ENCODE measurements around the gene EXOSC3. TPM values are rescaled to one million over a fixed set of nuclear protein-coding genes. Genes with fewer than 3 reads are reported as not detected.
A peak's percentile ranks its signal among the peaks of the same experiment; 100 is the strongest.

The EXOSC3 gene
- total and polyA plus RNA-seq, 2 of the 13 experiments (the other 11 are each of a cell fraction or from before 2014, with no cell fraction given), result 17.5 to 68.7 TPM

DNA sequence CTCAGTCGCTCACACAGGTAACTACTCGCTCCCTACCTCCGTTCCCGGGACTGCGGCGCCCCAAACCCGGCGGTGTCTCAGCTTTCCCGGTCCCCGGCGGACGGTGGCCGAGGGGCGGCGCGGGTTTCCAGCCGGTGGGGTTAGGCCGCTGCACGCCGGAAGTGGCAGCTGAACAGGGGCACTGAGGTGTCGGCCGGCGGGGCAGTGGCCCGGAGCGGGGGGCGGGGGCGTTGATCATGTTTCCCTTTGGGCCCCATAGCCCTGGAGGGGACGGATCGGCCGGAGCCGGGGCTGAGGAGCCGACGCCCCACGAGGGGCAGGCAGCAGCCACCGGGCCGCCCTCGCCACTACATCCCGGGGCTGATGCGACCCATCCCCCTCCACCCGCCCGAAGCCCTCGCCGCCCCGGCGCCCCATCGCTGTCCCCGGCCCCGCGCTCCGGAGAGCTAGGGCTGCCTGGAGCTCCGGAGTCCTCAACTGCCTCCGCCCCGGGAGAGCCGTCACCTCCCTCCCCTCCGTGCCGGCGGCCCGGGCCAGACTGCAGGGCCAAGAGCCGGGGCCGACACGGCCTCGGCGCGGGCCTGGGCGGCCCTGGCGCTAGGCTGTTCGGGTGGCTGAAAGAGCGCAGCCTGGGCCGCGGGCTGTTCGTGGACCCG, 15.9 kb upstream of the EXOSC3 start, which contains the start of gene DCAF10 (continued):
- TF ChIP-seq, protein P1, sequence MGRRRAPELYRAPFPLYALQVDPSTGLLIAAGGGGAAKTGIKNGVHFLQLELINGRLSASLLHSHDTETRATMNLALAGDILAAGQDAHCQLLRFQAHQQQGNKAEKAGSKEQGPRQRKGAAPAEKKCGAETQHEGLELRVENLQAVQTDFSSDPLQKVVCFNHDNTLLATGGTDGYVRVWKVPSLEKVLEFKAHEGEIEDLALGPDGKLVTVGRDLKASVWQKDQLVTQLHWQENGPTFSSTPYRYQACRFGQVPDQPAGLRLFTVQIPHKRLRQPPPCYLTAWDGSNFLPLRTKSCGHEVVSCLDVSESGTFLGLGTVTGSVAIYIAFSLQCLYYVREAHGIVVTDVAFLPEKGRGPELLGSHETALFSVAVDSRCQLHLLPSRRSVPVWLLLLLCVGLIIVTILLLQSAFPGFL (CRISPR knock-in tag; IDR thresholded peaks at IDR 0.05), result 0 out of 2 replicates have a peak, but pooled peaks have one; percentile 6
- TF ChIP-seq, protein P2, sequence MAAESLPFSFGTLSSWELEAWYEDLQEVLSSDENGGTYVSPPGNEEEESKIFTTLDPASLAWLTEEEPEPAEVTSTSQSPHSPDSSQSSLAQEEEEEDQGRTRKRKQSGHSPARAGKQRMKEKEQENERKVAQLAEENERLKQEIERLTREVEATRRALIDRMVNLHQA (CRISPR knock-in tag; IDR thresholded peaks at IDR 0.05), result no peak
- TF ChIP-seq ZSCAN20 (CRISPR knock-in tag; IDR thresholded peaks at IDR 0.05; ENCODE audit: borderline replicate concordance) (no peak; the same call in 1 of the 2 replicates), ZNF557 (CRISPR knock-in tag; IDR thresholded peaks at IDR 0.05) (no peak; the same call in 1 of the 2 replicates), SRSF4 (IDR thresholded peaks at IDR 0.05; ENCODE audit: low read depth, low read length, poor library complexity, severe bottlenecking) (no peak), GFI1 (CRISPR knock-in tag; IDR thresholded peaks at IDR 0.05; ENCODE audit: borderline replicate concordance) (no peak), ZNF614 (CRISPR knock-in tag; IDR thresholded peaks at IDR 0.05; ENCODE audit: borderline replicate concordance) (peak; percentile 97; the same call in 1 of the 2 replicates), THAP11 (CRISPR knock-in tag; IDR thresholded peaks at IDR 0.05) (peak; percentile 96), ZNF563 (CRISPR knock-in tag; IDR thresholded peaks at IDR 0.05) (peak; percentile 78), ZKSCAN1 (IDR thresholded peaks at IDR 0.05; ENCODE audit: low read length) (peak; percentile 74), ZNF326 (CRISPR knock-in tag; IDR thresholded peaks at IDR 0.05; ENCODE audit: borderline replicate concordance) (no peak), PRPF4 (IDR thresholded peaks at IDR 0.05; ENCODE audit: low read depth, low read length, poor library complexity, severe bottlenecking) (no peak), MIER3 (CRISPR knock-in tag; IDR thresholded peaks at IDR 0.05; ENCODE audit: borderline replicate concordance) (peak; percentile 95), GTF2F1 (IDR thresholded peaks at IDR 0.05; ENCODE audit: low read length) (0 out of 2 replicates have a peak, but pooled peaks have one; percentile 45), EHMT2 (IDR thresholded peaks at IDR 0.05; ENCODE audit: borderline replicate concordance, low read depth, low read length) (no peak), NRL (CRISPR knock-in tag; IDR thresholded peaks at IDR 0.05; ENCODE audit: borderline replicate concordance) (peak; percentile 96), NFYC (CRISPR knock-in tag; IDR thresholded peaks at IDR 0.05) (peak; percentile 59), ZNF354B (CRISPR knock-in tag; IDR thresholded peaks at IDR 0.05) (peak; percentile 94), ZNF44 (CRISPR knock-in tag; IDR thresholded peaks at IDR 0.05) (peak; percentile 90), KLF13 (CRISPR knock-in tag; IDR thresholded peaks at IDR 0.05) (peak; percentile 91; the same call in 1 of the 2 replicates), DMAP1 (CRISPR knock-in tag; IDR thresholded peaks at IDR 0.05) (peak; percentile 95), ZNF703 (CRISPR knock-in tag; IDR thresholded peaks at IDR 0.05; ENCODE audit: borderline replicate concordance) (no peak)
- TF ChIP-seq, protein P3, sequence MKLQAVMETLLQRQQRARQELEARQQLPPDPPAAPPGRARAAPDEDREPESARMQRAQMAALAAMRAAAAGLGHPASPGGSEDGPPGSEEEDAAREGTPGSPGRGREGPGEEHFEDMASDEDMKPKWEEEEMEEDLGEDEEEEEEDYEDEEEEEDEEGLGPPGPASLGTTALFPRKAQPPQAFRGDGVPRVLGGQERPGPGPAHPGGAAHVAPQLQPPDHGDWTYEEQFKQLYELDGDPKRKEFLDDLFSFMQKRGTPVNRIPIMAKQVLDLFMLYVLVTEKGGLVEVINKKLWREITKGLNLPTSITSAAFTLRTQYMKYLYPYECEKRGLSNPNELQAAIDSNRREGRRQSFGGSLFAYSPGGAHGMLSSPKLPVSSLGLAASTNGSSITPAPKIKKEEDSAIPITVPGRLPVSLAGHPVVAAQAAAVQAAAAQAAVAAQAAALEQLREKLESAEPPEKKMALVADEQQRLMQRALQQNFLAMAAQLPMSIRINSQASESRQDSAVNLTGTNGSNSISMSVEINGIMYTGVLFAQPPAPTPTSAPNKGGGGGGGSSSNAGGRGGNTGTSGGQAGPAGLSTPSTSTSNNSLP (IDR thresholded peaks at IDR 0.05; ENCODE audit: low read depth, low read length), result no peak
- TF ChIP-seq, protein P4, sequence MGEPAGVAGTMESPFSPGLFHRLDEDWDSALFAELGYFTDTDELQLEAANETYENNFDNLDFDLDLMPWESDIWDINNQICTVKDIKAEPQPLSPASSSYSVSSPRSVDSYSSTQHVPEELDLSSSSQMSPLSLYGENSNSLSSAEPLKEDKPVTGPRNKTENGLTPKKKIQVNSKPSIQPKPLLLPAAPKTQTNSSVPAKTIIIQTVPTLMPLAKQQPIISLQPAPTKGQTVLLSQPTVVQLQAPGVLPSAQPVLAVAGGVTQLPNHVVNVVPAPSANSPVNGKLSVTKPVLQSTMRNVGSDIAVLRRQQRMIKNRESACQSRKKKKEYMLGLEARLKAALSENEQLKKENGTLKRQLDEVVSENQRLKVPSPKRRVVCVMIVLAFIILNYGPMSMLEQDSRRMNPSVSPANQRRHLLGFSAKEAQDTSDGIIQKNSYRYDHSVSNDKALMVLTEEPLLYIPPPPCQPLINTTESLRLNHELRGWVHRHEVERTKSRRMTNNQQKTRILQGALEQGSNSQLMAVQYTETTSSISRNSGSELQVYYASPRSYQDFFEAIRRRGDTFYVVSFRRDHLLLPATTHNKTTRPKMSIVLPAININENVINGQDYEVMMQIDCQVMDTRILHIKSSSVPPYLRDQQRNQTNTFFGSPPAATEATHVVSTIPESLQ (CRISPR knock-in tag; conservative IDR thresholded peaks at IDR 0.05), result no peak; the same call in 1 of the 2 replicates
- TF ChIP-seq, protein P5, sequence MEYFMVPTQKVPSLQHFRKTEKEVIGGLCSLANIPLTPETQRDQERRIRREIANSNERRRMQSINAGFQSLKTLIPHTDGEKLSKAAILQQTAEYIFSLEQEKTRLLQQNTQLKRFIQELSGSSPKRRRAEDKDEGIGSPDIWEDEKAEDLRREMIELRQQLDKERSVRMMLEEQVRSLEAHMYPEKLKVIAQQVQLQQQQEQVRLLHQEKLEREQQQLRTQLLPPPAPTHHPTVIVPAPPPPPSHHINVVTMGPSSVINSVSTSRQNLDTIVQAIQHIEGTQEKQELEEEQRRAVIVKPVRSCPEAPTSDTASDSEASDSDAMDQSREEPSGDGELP (IDR thresholded peaks at IDR 0.05; ENCODE audit: borderline replicate concordance, low read depth), result peak; percentile 77; the same call in 1 of the 2 replicates
